Nephron (organoid): Measurements from ENCODE around the gene SNX17.

ENCODE experiments used
- H3K27ac Mint-ChIP-seq, 3 experiments: 2 replicates each; pipeline ENCODE4 v1.8.0; 2020; ENCODE audit warnings: mixed read lengths in 3 of 3, mild to moderate bottlenecking in 2 of 3, moderate library complexity in 1 of 3
- H3K27me3 Mint-ChIP-seq: 2 replicates; pipeline ENCODE4 v1.8.0; 2021; ENCODE audit warnings: low read depth, mild to moderate bottlenecking, moderate library complexity, mixed read lengths
- H3K36me3 Mint-ChIP-seq: 2 replicates; pipeline ENCODE4 v1.8.0; 2020; ENCODE audit warnings: low read depth, mixed read lengths
- H3K4me1 Mint-ChIP-seq: 2 replicates; pipeline ENCODE4 v1.8.0; 2020; ENCODE audit warnings: mixed read lengths
- H3K4me3 Mint-ChIP-seq, 3 experiments: 2 replicates each; pipeline ENCODE4 v1.8.0; 2020; ENCODE audit warnings: mild to moderate bottlenecking in 3 of 3, mixed read lengths in 3 of 3, moderate library complexity in 2 of 3
- H3K9me3 Mint-ChIP-seq: 2 replicates; pipeline ENCODE4 v1.8.0; 2020; ENCODE audit warnings: mixed read lengths
- TF ChIP-seq, protein P1 (sequence below), 3 experiments: fragments of 200-600 bp; sonication (generic); IDR thresholded peaks; one replicate each; pipeline ENCODE4 v1.5.0; 2021; ENCODE audit warnings: antibody characterized with exemption in 3 of 3; ENCODE audit not compliant: unreplicated experiment in 3 of 3

Gene SNX17

GRCh38 chr2:27378096-27378808 is 7.8 kb downstream of the SNX17 start:
- peak overlapping the region; percentile 48 to 93 (median 90) for H3K4me3 Mint-ChIP-seq
- TF ChIP-seq, protein P1, sequence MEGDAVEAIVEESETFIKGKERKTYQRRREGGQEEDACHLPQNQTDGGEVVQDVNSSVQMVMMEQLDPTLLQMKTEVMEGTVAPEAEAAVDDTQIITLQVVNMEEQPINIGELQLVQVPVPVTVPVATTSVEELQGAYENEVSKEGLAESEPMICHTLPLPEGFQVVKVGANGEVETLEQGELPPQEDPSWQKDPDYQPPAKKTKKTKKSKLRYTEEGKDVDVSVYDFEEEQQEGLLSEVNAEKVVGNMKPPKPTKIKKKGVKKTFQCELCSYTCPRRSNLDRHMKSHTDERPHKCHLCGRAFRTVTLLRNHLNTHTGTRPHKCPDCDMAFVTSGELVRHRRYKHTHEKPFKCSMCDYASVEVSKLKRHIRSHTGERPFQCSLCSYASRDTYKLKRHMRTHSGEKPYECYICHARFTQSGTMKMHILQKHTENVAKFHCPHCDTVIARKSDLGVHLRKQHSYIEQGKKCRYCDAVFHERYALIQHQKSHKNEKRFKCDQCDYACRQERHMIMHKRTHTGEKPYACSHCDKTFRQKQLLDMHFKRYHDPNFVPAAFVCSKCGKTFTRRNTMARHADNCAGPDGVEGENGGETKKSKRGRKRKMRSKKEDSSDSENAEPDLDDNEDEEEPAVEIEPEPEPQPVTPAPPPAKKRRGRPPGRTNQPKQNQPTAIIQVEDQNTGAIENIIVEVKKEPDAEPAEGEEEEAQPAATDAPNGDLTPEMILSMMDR (IDR thresholded peaks at IDR 0.05; ENCODE audit: unreplicated experiment in 3 of 3) = no peak

GRCh38 chr2:27378809-27379290 is 8.4 kb downstream of the SNX17 start:
- peaks cover 54% of the 10 kb centered on the region for H3K36me3 Mint-ChIP-seq
- peaks cover 25% of the 10 kb centered on the region for H3K4me1 Mint-ChIP-seq
- peak overlapping the region; percentile 90 to 93 (median 93) for H3K27ac Mint-ChIP-seq
- no peaks in the 10 kb centered on the region for H3K9me3 Mint-ChIP-seq
- peak overlapping the region; percentile 90 to 93 (median 92) for H3K4me3 Mint-ChIP-seq
- no peaks in the 10 kb centered on the region for H3K27me3 Mint-ChIP-seq
- TF ChIP-seq, protein P1 (IDR thresholded peaks at IDR 0.05; ENCODE audit: unreplicated experiment in 3 of 3) = no peak

More at GRCh38 chr2:27378096-27378808, 7.8 kb downstream of the SNX17 start:
- peaks cover 54% of the 10 kb centered on the region for H3K36me3 Mint-ChIP-seq
- no peaks in the 10 kb centered on the region for H3K27me3 Mint-ChIP-seq
- no peaks in the 10 kb centered on the region for H3K9me3 Mint-ChIP-seq
- peak overlapping the region in 2 of 3 experiments; percentile 71 to 79 for H3K27ac Mint-ChIP-seq
- H3K4me1 Mint-ChIP-seq = peaks cover 25% of the 10 kb centered on the region

- TF ChIP-seq, protein P1 (IDR thresholded peaks at IDR 0.05; ENCODE audit: unreplicated experiment in 3 of 3) = no peak
- Mint-ChIP-seq H3K9me3 (no peaks in the 10 kb centered on the region), H3K4me1 (peaks cover 25% of the 10 kb centered on the region), H3K4me3 (peak overlapping the region; percentile 90 to 93 (median 92)), H3K27ac (peak overlapping the region; percentile 90 to 93 (median 93)), H3K27me3 (no peaks in the 10 kb centered on the region), H3K36me3 (peaks cover 54% of the 10 kb centered on the region)
Measured at GRCh38 chr2:27379383-27379835, 9.0 kb downstream of the SNX17 start.

DNA sequence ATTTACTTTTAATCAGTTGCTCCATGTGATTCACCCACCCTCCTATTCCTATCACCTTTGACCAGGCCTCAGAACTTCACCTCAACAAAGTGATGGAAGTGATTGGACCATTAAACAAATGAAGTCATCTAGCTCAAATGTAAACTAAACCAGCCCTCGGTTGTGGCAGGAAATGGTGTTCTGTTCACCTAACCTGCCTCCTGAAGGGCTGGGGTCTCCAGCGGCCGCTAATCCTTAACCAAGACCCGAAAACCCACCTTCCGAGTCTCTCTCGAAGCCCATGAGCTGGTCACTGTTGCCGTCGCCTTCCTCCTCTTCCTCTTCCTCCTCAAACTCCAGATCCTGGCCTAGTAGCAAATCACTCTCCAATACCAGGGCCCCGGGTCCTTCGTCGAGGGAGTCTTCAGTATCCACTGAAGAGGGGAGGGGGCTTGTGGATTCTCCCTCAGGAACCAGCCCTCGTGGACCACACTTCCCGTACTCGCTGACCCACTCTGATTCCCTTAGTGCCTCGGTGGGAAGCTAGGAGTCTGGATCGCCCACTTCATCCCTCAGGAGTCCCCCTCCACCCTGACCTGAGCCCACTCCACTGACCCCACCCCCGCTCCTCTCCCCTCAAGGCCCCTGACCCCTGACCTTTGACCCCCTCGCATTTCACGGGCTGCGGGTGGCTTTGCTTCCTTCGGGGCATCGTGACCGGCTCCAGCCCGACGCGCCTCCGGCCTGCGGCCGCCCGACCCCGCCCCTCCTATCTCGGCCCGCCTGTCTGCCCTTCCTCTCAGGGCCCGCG is 9.6 kb downstream of the SNX17 start:
- Mint-ChIP-seq H3K27ac (peak overlapping the region; percentile 90 to 93 (median 93)), H3K36me3 (peaks cover 52% of the 10 kb centered on the region), H3K4me3 (peak overlapping the region; percentile 90 to 93 (median 92)), H3K9me3 (no peaks in the 10 kb centered on the region), H3K27me3 (no peaks in the 10 kb centered on the region), H3K4me1 (peaks cover 25% of the 10 kb centered on the region)
- TF ChIP-seq, protein P1 (IDR thresholded peaks at IDR 0.05; ENCODE audit: unreplicated experiment in 3 of 3) = no peak

- Mint-ChIP-seq H3K4me1 (peaks cover 25% of the 10 kb centered on the region), H3K27ac (peak within 1 kb of the TSS; percentile 90 to 98 (median 93)), H3K36me3 (peaks cover 55% of the 10 kb centered on the region), H3K4me3 (peak within 1 kb of the TSS; percentile 90 to 93 (median 92)), H3K9me3 (no peaks in the 10 kb centered on the region), H3K27me3 (no peaks in the 10 kb centered on the region)
- TF ChIP-seq, protein P1 (IDR thresholded peaks at IDR 0.05; ENCODE audit: unreplicated experiment in 3 of 3) = no peak
Measured at GRCh38 chr2:27380626-27381545, 10.5 kb downstream of the SNX17 start, which contains the start of gene ZNF513. Gene ZNF513, minus strand, starts transcription at chr2:27380734. Its CDS starts 208 bp downstream, at chr2:27380526.
